Liver (tissue), 9 donors: ENCODE results near the gene MAG. TPM values are rescaled to one million over a fixed set of nuclear protein-coding genes. Genes with fewer than 3 reads are reported as not detected.

Experiments
- DNase-seq: peaks from one replicate; pipeline ENCODE4 v3.0.0-alpha.2; 2017; ENCODE audit warnings: low spot score
- H3K27ac ChIP-seq, 2 donors: one replicate each; pipeline ENCODE4 v1.7.0; 2013; ENCODE audit warnings: inconsistent platforms in 2 of 2, low read length in 2 of 2, control low read depth in 1 of 2, low read depth in 1 of 2, mild to moderate bottlenecking in 1 of 2
- H3K27me3 ChIP-seq, 4 donors: one replicate each; pipeline versions ENCODE4 v1.6.1 to v1.7.0; 2013; ENCODE audit warnings: low read length in 3 of 4, inconsistent platforms in 1 of 4, mild to moderate bottlenecking in 1 of 4, moderate library complexity in 1 of 4; ENCODE audit not compliant: control insufficient read depth in 4 of 4, insufficient read depth in 4 of 4
- H3K36me3 ChIP-seq, 4 donors: one replicate each; pipeline versions ENCODE4 v1.6.1 to v1.7.0; 2013; ENCODE audit warnings: low read length in 3 of 4, mild to moderate bottlenecking in 3 of 4, low read depth in 1 of 4, moderate library complexity in 1 of 4; ENCODE audit not compliant: control insufficient read depth in 4 of 4, insufficient read depth in 3 of 4
- H3K4me1 ChIP-seq, 4 donors: one replicate each; pipeline versions ENCODE4 v1.6.1 to v1.7.0; 2013; ENCODE audit warnings: low read length in 3 of 4, mild to moderate bottlenecking in 3 of 4, moderate library complexity in 1 of 4; ENCODE audit not compliant: control insufficient read depth in 4 of 4, insufficient read depth in 4 of 4
- H3K4me3 ChIP-seq, 3 donors: one replicate each; pipeline versions ENCODE4 v1.6.1 to v1.7.0; 2013; ENCODE audit warnings: low read length in 3 of 3, control low read depth in 1 of 3, low read depth in 1 of 3, mild to moderate bottlenecking in 1 of 3
- H3K9ac ChIP-seq, 2 donors: one replicate each; pipeline ENCODE4 v1.7.0; 2013; ENCODE audit warnings: low read length in 2 of 2, mild to moderate bottlenecking in 2 of 2, moderate library complexity in 2 of 2, control low read depth in 1 of 2, low read depth in 1 of 2
- H3K9me3 ChIP-seq, 4 donors: one replicate each; pipeline versions ENCODE4 v1.6.1 to v1.7.0; 2013; ENCODE audit warnings: low read length in 3 of 4; ENCODE audit not compliant: control insufficient read depth in 4 of 4
- EGR1 ChIP-seq, 2 donors: IDR thresholded peaks; 2 replicates each; pipeline ENCODE4 v1.6.1; 2016 to 2018; ENCODE audit warnings: antibody characterized with exemption in 2 of 2, low read depth in 2 of 2
- FOXA1 ChIP-seq: IDR thresholded peaks from 2 replicates; pipeline ENCODE4 v1.6.1; 2016; ENCODE audit warnings: antibody characterized with exemption
- FOXA2 ChIP-seq: IDR thresholded peaks from 2 replicates; pipeline ENCODE4 v1.6.1; 2016; ENCODE audit warnings: antibody characterized with exemption
- GABPA ChIP-seq, 2 donors: IDR thresholded peaks in 1 of 2; conservative IDR thresholded peaks in 1 of 2; 2 replicates each; pipeline ENCODE4 v1.6.1; 2016; ENCODE audit warnings: antibody characterized with exemption in 2 of 2, mild to moderate bottlenecking in 1 of 2, moderate library complexity in 1 of 2
- HNF4A ChIP-seq, 2 donors: conservative IDR thresholded peaks; 2 replicates each; pipeline ENCODE4 v1.6.1; 2016; ENCODE audit warnings: antibody characterized with exemption in 2 of 2, mild to moderate bottlenecking in 2 of 2
- HNF4G ChIP-seq: IDR thresholded peaks from 2 replicates; pipeline ENCODE4 v1.6.1; 2016; ENCODE audit warnings: antibody characterized with exemption
- JUND ChIP-seq, 2 donors: IDR thresholded peaks; 2 replicates each; pipeline ENCODE4 v1.6.1; 2016; ENCODE audit warnings: antibody characterized with exemption in 2 of 2
- NR2F2 ChIP-seq: IDR thresholded peaks from 2 replicates; pipeline ENCODE4 v1.6.1; 2016; ENCODE audit warnings: antibody characterized with exemption
- RAD21 ChIP-seq, 2 donors: IDR thresholded peaks; 2 replicates each; pipeline ENCODE4 v1.6.1; 2016; ENCODE audit warnings: antibody characterized with exemption in 2 of 2, mild to moderate bottlenecking in 2 of 2
- RXRA ChIP-seq, 2 donors: IDR thresholded peaks; 2 replicates each; pipeline ENCODE4 v1.6.1; 2017 to 2018; ENCODE audit warnings: antibody characterized with exemption in 2 of 2, mild to moderate bottlenecking in 1 of 2
- SP1 ChIP-seq: IDR thresholded peaks from 2 replicates; pipeline ENCODE4 v1.6.1; 2018; ENCODE audit warnings: antibody characterized with exemption, mild to moderate bottlenecking
- TAF1 ChIP-seq: conservative IDR thresholded peaks from 2 replicates; pipeline ENCODE4 v1.6.1; 2016; ENCODE audit warnings: antibody characterized with exemption, mild to moderate bottlenecking
- YY1 ChIP-seq: IDR thresholded peaks from 2 replicates; pipeline ENCODE4 v1.6.1; 2016; ENCODE audit warnings: antibody characterized with exemption, mild to moderate bottlenecking
- WGBS: extraction: QIAGEN DNeasy Blood & Tissue Kit; methylation state at CpG from one replicate; pipeline ENCODE4 v1.1.7; 2013; 5-methylcytosine and 5-hydroxymethylcytosine counted together
- polyA plus RNA-seq, 2 donors: library from polyadenylated mRNA; stranded (reverse) in 1 of 2; unstranded in 1 of 2; fragments of 200-250 nt in 1 of 2; fragments of >200 nt in 1 of 2; fragmentation: Nextera tagmentation in 1 of 2; extraction: Ambion mirVana in 1 of 2; gene quantifications; one replicate each; pipeline versions ENCODE4 v1.2.1 to v1.2.3, GENCODE V29; 2013 to 2015
- total RNA-seq, 2 donors: library from RNA; depleted of rRNA; stranded (reverse); fragments of >200 nt; gene quantifications; one replicate each; pipeline ENCODE4 v1.2.3, GENCODE V29; 2014
- TF ChIP-seq, protein P1 (sequence below): IDR thresholded peaks from 2 replicates; pipeline ENCODE4 v1.6.1; 2016; ENCODE audit warnings: antibody characterized with exemption, mild to moderate bottlenecking
- TF ChIP-seq, protein P2 (sequence below): fragments of 150-350 bp; IDR thresholded peaks from 2 replicates; pipeline ENCODE4 v1.5.1; 2017; ENCODE audit warnings: improper control_type of control experiment, low read depth, low read length; ENCODE audit not compliant: missing input control
- TF ChIP-seq, protein P3 (sequence below): IDR thresholded peaks from 2 replicates; pipeline ENCODE4 v1.6.1; 2016; ENCODE audit warnings: antibody characterized with exemption
- TF ChIP-seq, protein P4 (sequence below): IDR thresholded peaks from 2 replicates; pipeline ENCODE4 v1.6.1; 2016; ENCODE audit warnings: antibody characterized with exemption
- TF ChIP-seq, protein P5 (sequence below): IDR thresholded peaks from 2 replicates; pipeline ENCODE4 v1.6.1; 2016; ENCODE audit warnings: antibody characterized with exemption
- donor health status: healthy.
- donor health status: healthy.
- donor health status: healthy.
- donor health status: healthy.
- donor health status: healthy.

Gene MAG
- total and polyA plus RNA-seq, 4 donors, result 0.29 to 3.9 (median 0.33) TPM; not detected in 1

DNA sequence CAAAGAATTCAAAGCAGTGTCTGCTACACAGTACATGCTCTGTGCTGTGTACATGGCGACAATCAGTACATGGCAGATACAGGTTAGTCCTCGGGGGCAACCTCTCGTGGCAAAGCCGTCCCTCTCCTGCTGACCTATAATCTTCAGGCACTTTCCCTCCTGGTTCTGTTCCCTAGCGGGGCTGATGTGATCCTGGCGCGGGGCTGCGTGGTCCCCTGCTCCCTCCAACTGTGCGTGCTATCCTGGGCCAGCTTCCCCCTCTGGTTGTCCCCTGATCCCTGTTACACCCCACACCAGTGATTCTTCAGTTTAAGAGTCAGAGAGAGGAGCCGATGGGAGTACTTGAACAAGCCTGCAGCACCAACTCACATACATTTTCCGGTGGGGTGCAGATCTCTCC is 12.1 kb downstream of the MAG start (continued):
- TF ChIP-seq, protein P1, sequence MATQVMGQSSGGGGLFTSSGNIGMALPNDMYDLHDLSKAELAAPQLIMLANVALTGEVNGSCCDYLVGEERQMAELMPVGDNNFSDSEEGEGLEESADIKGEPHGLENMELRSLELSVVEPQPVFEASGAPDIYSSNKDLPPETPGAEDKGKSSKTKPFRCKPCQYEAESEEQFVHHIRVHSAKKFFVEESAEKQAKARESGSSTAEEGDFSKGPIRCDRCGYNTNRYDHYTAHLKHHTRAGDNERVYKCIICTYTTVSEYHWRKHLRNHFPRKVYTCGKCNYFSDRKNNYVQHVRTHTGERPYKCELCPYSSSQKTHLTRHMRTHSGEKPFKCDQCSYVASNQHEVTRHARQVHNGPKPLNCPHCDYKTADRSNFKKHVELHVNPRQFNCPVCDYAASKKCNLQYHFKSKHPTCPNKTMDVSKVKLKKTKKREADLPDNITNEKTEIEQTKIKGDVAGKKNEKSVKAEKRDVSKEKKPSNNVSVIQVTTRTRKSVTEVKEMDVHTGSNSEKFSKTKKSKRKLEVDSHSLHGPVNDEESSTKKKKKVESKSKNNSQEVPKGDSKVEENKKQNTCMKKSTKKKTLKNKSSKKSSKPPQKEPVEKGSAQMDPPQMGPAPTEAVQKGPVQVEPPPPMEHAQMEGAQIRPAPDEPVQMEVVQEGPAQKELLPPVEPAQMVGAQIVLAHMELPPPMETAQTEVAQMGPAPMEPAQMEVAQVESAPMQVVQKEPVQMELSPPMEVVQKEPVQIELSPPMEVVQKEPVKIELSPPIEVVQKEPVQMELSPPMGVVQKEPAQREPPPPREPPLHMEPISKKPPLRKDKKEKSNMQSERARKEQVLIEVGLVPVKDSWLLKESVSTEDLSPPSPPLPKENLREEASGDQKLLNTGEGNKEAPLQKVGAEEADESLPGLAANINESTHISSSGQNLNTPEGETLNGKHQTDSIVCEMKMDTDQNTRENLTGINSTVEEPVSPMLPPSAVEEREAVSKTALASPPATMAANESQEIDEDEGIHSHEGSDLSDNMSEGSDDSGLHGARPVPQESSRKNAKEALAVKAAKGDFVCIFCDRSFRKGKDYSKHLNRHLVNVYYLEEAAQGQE, result no peak
- TF ChIP-seq RXRA (IDR thresholded peaks at IDR 0.05), result no peak

DNA sequence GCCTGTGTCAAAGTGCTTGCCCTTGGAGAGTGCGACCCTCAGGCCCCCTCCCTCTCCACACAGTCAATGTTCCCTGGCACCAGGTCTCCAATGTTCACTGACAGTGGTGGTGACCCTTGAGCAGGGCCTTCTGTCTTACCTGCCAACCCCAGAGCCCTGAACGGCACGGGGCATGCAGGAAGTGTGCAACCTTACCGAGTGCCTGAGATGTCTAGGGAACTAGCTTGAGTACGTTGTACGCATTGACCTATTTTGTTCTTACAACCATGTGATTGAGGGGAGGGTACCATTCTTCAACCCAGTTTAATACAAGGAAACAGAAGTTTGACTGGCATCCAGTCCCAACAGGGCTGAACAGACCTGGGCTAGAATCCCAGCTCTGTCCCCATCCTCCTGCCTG is 13.2 kb downstream of the MAG start:
- Histone ChIP-seq H3K9me3 (no peaks in the 10 kb centered on the region), H3K4me3 (no peak overlapping the region), H3K9ac (no peak overlapping the region), H3K27me3 (no peaks in the 10 kb centered on the region), H3K36me3 (no peaks in the 10 kb centered on the region), H3K4me1 (peaks cover 0 to 8% (median 4%) of the 10 kb centered on the region in 4 donors), H3K27ac (no peak overlapping the region)
- TF ChIP-seq, protein P2, sequence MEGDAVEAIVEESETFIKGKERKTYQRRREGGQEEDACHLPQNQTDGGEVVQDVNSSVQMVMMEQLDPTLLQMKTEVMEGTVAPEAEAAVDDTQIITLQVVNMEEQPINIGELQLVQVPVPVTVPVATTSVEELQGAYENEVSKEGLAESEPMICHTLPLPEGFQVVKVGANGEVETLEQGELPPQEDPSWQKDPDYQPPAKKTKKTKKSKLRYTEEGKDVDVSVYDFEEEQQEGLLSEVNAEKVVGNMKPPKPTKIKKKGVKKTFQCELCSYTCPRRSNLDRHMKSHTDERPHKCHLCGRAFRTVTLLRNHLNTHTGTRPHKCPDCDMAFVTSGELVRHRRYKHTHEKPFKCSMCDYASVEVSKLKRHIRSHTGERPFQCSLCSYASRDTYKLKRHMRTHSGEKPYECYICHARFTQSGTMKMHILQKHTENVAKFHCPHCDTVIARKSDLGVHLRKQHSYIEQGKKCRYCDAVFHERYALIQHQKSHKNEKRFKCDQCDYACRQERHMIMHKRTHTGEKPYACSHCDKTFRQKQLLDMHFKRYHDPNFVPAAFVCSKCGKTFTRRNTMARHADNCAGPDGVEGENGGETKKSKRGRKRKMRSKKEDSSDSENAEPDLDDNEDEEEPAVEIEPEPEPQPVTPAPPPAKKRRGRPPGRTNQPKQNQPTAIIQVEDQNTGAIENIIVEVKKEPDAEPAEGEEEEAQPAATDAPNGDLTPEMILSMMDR, result no peak
- TF ChIP-seq HNF4A (conservative IDR thresholded peaks at IDR 0.05) (no peak), FOXA2 (no peak), YY1 (no peak), GABPA (IDR thresholded peaks at IDR 0.05 in 1 of 2, conservative IDR thresholded peaks at IDR 0.05 in 1 of 2) (no peak), HNF4G (no peak), SP1 (no peak), TAF1 (no peak), NR2F2 (no peak), FOXA1 (no peak), RAD21 (IDR thresholded peaks at IDR 0.05) (no peak), RXRA (IDR thresholded peaks at IDR 0.05) (no peak), JUND (IDR thresholded peaks at IDR 0.05) (no peak), EGR1 (IDR thresholded peaks at IDR 0.05; ENCODE audit: low read depth in 2 of 2) (no peak)
- TF ChIP-seq, protein P3, sequence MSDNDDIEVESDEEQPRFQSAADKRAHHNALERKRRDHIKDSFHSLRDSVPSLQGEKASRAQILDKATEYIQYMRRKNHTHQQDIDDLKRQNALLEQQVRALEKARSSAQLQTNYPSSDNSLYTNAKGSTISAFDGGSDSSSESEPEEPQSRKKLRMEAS, result no peak
- TF ChIP-seq, protein P4, sequence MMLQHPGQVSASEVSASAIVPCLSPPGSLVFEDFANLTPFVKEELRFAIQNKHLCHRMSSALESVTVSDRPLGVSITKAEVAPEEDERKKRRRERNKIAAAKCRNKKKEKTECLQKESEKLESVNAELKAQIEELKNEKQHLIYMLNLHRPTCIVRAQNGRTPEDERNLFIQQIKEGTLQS, result no peak
- TF ChIP-seq, protein P5, sequence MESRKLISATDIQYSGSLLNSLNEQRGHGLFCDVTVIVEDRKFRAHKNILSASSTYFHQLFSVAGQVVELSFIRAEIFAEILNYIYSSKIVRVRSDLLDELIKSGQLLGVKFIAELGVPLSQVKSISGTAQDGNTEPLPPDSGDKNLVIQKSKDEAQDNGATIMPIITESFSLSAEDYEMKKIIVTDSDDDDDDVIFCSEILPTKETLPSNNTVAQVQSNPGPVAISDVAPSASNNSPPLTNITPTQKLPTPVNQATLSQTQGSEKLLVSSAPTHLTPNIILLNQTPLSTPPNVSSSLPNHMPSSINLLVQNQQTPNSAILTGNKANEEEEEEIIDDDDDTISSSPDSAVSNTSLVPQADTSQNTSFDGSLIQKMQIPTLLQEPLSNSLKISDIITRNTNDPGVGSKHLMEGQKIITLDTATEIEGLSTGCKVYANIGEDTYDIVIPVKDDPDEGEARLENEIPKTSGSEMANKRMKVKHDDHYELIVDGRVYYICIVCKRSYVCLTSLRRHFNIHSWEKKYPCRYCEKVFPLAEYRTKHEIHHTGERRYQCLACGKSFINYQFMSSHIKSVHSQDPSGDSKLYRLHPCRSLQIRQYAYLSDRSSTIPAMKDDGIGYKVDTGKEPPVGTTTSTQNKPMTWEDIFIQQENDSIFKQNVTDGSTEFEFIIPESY, result no peak
- TF ChIP-seq, protein P1, result no peak
- WGBS, result 68% methylated on average over 6 of the region's 6 CpGs
- DNase-seq, result no peak
